GM10847 (cell line): Measurements from ENCODE around the gene THBD.

Experiments used
- POLR2A ChIP-seq: IDR thresholded peaks from 2 replicates; pipeline ENCODE4 v1.6.1; 2011; ENCODE audit not compliant: insufficient read length; ENCODE audit errors: extremely low read depth

THBD gene

GRCh38 chr20:23037017-23037481, 12.4 kb downstream of the THBD start:
- no peak for TF ChIP-seq POLR2A

DNA sequence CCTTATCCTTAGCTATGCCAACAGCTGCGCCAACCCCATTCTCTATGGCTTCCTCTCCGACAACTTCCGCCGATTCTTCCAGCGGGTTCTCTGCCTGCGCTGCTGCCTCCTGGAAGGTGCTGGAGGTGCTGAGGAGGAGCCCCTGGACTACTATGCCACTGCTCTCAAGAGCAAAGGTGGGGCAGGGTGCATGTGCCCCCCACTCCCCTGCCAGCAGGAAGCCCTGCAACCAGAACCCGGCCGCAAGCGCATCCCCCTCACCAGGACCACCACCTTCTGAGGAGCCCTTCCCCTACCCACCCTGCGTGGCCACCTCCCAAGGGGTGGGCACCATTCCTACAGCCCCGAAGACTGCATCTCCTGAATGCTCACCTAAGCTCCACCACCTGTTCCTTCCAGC, 13.1 kb downstream of the THBD start:
- no peak for TF ChIP-seq POLR2A

DNA sequence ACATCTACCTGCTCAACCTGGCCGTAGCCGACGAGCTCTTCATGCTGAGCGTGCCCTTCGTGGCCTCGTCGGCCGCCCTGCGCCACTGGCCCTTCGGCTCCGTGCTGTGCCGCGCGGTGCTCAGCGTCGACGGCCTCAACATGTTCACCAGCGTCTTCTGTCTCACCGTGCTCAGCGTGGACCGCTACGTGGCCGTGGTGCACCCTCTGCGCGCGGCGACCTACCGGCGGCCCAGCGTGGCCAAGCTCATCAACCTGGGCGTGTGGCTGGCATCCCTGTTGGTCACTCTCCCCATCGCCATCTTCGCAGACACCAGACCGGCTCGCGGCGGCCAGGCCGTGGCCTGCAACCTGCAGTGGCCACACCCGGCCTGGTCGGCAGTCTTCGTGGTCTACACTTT, 13.7 kb downstream of the THBD start:
- no peak for TF ChIP-seq POLR2A

DNA sequence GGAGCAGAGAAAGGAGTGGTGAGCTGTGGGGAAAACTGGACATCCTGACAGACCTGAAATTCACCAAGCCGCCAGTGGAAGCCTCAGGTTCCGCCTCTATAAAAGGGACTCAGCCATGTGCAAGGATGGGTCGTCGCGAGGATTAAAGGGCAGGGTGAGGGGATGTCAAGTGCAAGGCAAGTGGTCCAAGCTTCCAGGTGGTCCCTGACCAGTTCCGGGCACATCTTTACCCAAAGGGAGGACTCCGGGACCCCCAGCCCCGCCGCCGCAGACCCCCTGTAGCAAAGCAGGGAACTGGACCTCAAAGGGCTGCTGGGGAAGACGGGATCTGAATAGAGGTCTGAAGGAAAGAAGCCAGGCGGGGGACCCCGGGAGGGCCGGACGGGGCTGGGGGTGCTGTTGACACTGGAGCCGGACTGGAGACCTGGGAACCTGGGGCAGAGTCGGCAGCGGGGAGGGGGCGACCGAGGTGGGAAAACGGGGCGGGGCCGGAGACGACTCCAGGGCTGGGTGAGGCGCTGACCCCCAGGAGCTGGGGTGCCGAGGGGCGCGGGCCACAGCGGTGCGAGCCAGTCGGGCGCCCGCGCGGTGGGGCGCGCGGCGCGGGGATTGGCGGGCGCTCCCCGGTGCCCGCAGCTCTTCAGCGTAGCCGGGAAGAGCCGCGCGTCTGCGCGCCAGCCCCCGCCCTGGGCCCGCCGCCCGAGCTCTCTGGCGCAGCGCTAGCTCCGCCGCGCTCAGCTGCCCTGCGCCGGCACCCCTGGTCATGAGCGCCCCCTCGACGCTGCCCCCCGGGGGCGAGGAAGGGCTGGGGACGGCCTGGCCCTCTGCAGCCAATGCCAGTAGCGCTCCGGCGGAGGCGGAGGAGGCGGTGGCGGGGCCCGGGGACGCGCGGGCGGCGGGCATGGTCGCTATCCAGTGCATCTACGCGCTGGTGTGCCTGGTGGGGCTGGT, 14.5 kb downstream of the THBD start, which contains the start of gene SSTR4:
Gene SSTR4 (plus strand): TSS at position 592 of the 951 bp plus-strand sequence. CDS start 172 bp downstream, at position 764.
- TF ChIP-seq POLR2A, result no peak

DNA sequence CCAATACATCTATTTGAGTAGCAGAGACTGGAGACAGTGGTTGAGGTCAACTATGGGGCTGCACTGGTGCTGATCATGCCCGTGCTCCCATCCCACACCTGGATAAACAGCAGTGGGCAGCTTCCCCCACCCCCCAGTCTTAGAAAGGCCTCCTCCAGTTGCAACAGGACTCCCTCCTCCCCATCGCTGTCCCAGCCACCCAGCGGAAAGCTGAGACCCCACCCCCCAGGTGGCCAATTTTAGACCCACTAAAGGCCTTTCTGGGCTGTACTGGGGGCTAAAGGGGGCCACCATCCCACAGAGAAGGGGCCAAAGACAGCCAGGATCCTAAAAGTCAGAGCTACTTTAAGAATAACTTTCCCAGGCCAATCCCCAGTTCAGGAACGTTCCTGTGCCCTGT, 15.6 kb downstream of the THBD start:
- TF ChIP-seq POLR2A, result no peak

DNA sequence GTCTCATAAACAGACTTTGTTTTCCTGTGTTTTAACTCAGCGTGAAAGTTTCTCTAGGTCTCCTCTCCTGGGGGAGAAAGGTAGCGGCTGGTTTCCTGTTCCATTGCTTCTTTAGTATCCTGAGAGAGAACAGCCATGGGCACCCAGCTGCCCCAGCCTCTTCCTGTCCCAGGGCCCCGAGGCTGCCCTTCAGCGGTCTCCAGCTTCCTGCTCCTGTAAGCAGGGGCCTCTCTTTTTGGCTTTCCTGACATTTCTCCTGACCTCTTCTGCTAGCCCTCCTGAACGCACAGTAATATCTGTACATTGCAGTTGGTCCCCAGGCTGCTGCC, 16.8 kb downstream of the THBD start:
- TF ChIP-seq POLR2A, result no peak

GRCh38 chr20:23032056-23032749, 17.3 kb downstream of the THBD start:
- TF ChIP-seq POLR2A, result no peak

- TF ChIP-seq POLR2A, result no peak
These were observed 18.1 kb downstream of the THBD start for GRCh38 chr20:23031346-23031745.

GRCh38 chr20:23029324-23029723, 20.1 kb downstream of the THBD start:
- no peak for TF ChIP-seq POLR2A

- no peak for TF ChIP-seq POLR2A
These were observed 21.1 kb downstream of the THBD start for GRCh38 chr20:23028392-23028791.

DNA sequence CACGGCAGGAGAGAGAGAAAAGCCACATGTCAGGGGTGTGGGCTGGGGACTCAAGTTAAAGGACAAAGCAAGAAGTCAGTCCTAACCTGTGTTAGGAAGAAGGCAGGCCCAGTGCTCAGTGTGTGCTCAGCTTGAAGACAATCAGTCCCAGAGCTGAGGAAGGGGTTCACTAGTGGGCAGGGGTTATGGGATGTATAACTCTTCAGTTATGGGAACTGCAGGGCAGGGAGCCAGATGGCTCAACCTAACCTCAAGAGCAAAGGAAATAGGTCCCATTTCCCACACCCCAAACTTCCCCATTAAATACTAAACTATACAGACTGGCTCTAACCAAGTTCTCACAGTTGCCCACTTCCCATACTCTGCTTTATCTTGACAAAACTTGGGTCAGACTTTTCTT, 21.8 kb downstream of the THBD start:
- TF ChIP-seq POLR2A, result no peak

DNA sequence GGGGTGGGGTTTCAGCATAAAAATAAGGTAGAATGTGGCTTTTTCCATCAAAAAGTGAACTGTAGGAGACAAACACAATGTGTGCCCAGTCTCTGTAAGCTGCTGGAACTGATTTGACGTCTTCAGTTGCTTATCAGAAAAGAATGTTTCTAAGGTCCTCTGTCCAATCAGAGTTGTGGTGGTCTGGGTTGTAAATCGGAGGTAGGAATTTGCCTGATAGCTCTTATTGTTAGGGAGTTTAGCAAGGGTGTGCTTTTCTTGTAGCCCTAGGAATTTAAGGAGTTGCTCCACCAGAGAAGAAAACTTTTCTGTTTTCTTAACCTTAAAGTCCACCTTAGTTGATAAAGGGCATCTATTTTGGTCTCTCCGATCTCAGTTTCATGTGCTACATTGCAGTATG, 24.8 kb downstream of the THBD start:
- TF ChIP-seq POLR2A, result no peak

- TF ChIP-seq POLR2A, result no peak
These were observed 25.8 kb downstream of the THBD start for GRCh38 chr20:23023621-23024177.

DNA sequence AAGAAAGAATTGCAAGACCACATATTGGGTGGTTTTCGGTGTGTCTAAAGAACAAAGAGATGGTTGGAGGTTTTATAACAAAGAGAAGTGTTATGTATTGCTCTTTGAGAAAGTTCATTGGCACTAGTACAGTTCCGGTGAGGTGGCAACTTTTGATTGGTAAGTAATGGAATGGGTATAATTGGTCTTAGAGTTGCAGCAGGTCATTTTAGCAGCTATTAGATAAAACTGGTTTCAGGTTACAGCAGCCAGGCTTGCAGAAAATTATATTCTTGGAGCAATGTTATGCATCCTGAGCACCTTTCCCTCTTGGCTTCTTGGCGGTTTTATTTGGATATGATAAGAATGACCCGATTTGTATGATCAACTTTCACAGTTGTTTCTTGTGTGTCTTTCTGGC, 26.6 kb downstream of the THBD start:
- TF ChIP-seq POLR2A, result no peak

- TF ChIP-seq POLR2A, result no peak
These were observed 27.5 kb downstream of the THBD start for GRCh38 chr20:23021951-23022350.

DNA sequence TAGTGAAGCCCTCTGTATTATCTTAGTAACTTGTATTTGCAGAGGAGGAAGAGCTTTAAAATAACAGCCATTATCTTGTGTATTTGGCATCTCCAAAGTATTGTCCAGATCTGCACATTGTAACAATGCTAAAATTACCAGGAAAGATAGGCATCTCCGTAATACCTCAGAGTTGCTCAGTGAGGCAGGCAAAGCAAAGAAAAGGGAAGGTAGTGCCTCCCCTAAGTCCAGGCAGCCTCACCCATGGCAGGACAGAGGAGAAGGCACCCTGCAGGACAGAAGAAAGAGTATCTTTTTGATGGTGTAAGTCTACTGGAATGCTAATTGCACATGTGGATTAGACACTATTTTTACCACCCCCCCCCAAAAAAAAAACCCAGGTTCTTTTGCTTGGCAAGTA, 27.9 kb downstream of the THBD start:
- no peak for TF ChIP-seq POLR2A
